22Rv1 (cell line): ENCODE measurements around the gene PPP1R27.

Experiments used
- ZFX ChIP-seq: fragments of 450-650 bp; IDR thresholded peaks from 2 replicates; pipeline ENCODE4 v1.6.1; 2017; ENCODE audit warnings: antibody characterized with exemption, borderline replicate concordance
- TF ChIP-seq, protein P1 (sequence below): fragments of 450-650 bp; IDR thresholded peaks from 2 replicates; pipeline ENCODE4 v1.5.1; 2017; ENCODE audit warnings: mild to moderate bottlenecking

DNA sequence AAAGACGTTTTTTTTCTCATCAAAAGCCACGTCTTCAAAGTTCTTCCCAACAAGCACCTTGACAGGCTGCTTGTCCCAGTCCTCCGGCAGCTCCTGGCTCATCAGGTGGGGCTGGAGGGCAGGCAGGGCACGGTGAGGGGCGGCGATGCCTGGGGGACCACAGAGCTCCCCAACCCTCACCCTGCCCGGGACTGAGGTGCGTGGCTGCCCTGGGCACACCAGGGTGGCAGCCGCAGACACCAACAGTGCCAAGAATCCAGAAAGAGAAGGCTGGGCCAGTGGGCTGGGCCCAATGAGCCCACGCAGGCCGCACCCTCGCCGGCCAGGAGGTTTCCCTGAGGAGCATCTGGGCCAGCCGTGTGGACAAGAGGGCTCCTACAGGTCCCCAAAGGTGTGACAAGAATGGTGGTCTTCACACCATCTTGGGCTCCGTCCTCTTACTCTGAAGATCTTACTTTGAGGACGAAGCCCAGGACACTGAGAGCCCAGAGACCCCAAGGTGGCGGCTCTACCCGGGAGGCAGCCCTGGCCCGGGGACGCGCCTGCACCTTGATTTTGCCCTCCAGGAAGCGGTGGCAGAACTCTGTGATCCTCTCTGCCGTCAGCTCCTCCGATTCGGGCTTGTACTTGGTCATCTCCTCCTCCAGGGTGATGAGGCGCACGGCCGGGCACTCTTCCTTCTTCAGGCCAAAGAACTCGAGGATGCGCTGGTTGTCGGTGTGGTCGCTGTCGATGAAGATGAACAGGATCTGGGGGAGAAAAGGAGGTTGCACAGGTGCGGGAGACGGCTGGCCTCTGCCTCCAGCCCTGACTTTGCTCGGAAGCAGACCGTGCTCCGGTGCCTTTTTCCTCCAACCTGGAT, 11.3 kb upstream of the PPP1R27 start:
- TF ChIP-seq, protein P1, sequence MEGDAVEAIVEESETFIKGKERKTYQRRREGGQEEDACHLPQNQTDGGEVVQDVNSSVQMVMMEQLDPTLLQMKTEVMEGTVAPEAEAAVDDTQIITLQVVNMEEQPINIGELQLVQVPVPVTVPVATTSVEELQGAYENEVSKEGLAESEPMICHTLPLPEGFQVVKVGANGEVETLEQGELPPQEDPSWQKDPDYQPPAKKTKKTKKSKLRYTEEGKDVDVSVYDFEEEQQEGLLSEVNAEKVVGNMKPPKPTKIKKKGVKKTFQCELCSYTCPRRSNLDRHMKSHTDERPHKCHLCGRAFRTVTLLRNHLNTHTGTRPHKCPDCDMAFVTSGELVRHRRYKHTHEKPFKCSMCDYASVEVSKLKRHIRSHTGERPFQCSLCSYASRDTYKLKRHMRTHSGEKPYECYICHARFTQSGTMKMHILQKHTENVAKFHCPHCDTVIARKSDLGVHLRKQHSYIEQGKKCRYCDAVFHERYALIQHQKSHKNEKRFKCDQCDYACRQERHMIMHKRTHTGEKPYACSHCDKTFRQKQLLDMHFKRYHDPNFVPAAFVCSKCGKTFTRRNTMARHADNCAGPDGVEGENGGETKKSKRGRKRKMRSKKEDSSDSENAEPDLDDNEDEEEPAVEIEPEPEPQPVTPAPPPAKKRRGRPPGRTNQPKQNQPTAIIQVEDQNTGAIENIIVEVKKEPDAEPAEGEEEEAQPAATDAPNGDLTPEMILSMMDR, result no peak
- TF ChIP-seq ZFX, result no peak
